ENCODE measurements around the gene MYCBP2.

The MYCBP2 gene

GRCh38 chr13:77124423-77124822 is 202.5 kb downstream of the MYCBP2 start:
- H3K79me2 ChIP-seq (ENCODE audit: insufficient read depth, low read length): no peaks in the 10 kb centered on the region
- H3K4me3 ChIP-seq (ENCODE audit: insufficient read depth, low read length, poor library complexity, severe bottlenecking): no peak overlapping the region
- H3K9me3 ChIP-seq (ENCODE audit: insufficient read depth, low read length): no peaks in the 10 kb centered on the region
- peaks cover 3% of the 10 kb centered on the region; the same call in 1 of the 2 replicates for H4K20me1 ChIP-seq (ENCODE audit: low read depth, low read length)
- H2AFZ ChIP-seq (ENCODE audit: low read depth, low read length, severe bottlenecking): no peak overlapping the region
- H3K9ac ChIP-seq (ENCODE audit: low read length): no peak overlapping the region
- H3K36me3 ChIP-seq (ENCODE audit: low read length): peaks cover 74% of the 10 kb centered on the region
- H3F3A ChIP-seq (ENCODE audit: insufficient read depth): peaks cover 6% of the 10 kb centered on the region
- no peak overlapping the region for H3K4me2 ChIP-seq (ENCODE audit: low read depth, low read length, poor library complexity, severe bottlenecking)
- TF ChIP-seq CTCF (IDR thresholded peaks at IDR 0.05; ENCODE audit: insufficient read depth, low read length, poor library complexity, severe bottlenecking): no peak
- H3K9me2 ChIP-seq (replicated peaks; ENCODE audit: insufficient read depth, low read length): no peaks in the 10 kb centered on the region
- no peaks in the 10 kb centered on the region for H3K27me3 ChIP-seq (ENCODE audit: low read length)
- no peak overlapping the region for H3K27ac ChIP-seq (ENCODE audit: low read depth, low read length)

DNA sequence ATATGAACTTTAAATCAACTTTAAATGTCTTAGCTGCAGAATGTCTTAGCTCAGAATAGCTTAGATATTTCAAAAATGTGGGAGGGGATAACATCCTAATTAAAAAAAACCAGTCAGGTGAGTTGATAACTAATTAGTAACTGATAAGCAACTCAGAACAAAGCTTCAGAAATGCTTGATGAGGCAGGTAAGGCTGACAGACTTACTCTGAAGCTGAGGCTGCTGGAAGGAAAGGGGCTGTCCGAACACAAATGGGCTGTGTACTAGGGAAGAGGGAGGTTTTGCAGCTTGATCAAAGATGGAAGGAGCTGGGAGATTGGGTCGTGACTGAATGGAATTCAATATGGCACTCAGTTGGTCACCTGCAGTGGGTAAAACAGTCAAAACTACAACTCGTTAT is 208.8 kb downstream of the MYCBP2 start:
- Histone ChIP-seq H2AFZ (ENCODE audit: low read depth, low read length, severe bottlenecking) (no peak overlapping the region), H3K4me3 (ENCODE audit: insufficient read depth, low read length, poor library complexity, severe bottlenecking) (no peak overlapping the region)
- TF ChIP-seq EZH2phosphoT487 (conservative IDR thresholded peaks at IDR 0.05; ENCODE audit: low read length) (no peak), CTCF (IDR thresholded peaks at IDR 0.05; ENCODE audit: insufficient read depth, low read length, poor library complexity, severe bottlenecking) (no peak)

DNA sequence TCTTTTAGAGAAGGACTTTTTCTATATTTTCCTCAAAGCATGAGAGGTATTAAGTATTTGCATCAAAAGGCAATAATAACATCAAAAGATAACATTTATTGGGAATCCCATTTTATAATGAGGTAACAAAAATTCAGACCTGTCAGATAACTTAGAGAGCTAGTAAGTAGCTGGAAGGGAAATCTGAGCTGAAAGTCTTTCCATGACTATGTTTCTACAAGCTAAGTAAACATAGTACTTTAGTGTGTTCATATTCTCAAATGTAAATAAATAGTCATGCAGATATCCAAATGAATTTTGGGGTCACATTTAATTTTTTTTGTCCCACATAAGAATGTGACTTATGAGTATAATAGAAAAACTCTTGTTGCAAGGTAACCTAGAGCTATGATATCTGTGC is 212.6 kb downstream of the MYCBP2 start:
- H3K4me3 ChIP-seq (ENCODE audit: insufficient read depth, low read length, poor library complexity, severe bottlenecking): no peak overlapping the region

More for the DNA sequence above, 208.8 kb downstream of the MYCBP2 start:
- no peaks in the 10 kb centered on the region for H4K20me1 ChIP-seq (ENCODE audit: low read depth, low read length)
- no peaks in the 10 kb centered on the region for H3K9me2 ChIP-seq (replicated peaks; ENCODE audit: insufficient read depth, low read length)
- no peaks in the 10 kb centered on the region for H3K27me3 ChIP-seq (ENCODE audit: low read length)
- H3F3A ChIP-seq (ENCODE audit: insufficient read depth): no peaks in the 10 kb centered on the region; the same call in 1 of the 2 replicates
- H3K9ac ChIP-seq (ENCODE audit: low read length): no peak overlapping the region
- H3K4me2 ChIP-seq (ENCODE audit: low read depth, low read length, poor library complexity, severe bottlenecking): no peak overlapping the region
- peaks cover 64% of the 10 kb centered on the region for H3K36me3 ChIP-seq (ENCODE audit: low read length)
- H3K27ac ChIP-seq (ENCODE audit: low read depth, low read length): no peak overlapping the region
- no peaks in the 10 kb centered on the region for H3K79me2 ChIP-seq (ENCODE audit: insufficient read depth, low read length)
- no peaks in the 10 kb centered on the region for H3K9me3 ChIP-seq (ENCODE audit: insufficient read depth, low read length)

More for the DNA sequence above, 212.6 kb downstream of the MYCBP2 start:
- H2AFZ ChIP-seq (ENCODE audit: low read depth, low read length, severe bottlenecking): no peak overlapping the region
- H3K27me3 ChIP-seq (ENCODE audit: low read length): no peaks in the 10 kb centered on the region
- no peak overlapping the region for H3K27ac ChIP-seq (ENCODE audit: low read depth, low read length)
- no peaks in the 10 kb centered on the region for H3F3A ChIP-seq (ENCODE audit: insufficient read depth)
- H3K9me3 ChIP-seq (ENCODE audit: insufficient read depth, low read length): no peaks in the 10 kb centered on the region
- H3K79me2 ChIP-seq (ENCODE audit: insufficient read depth, low read length): no peaks in the 10 kb centered on the region
- H3K9me2 ChIP-seq (replicated peaks; ENCODE audit: insufficient read depth, low read length): no peaks in the 10 kb centered on the region
- H4K20me1 ChIP-seq (ENCODE audit: low read depth, low read length): no peaks in the 10 kb centered on the region
- H3K36me3 ChIP-seq (ENCODE audit: low read length): peaks cover 43% of the 10 kb centered on the region
- H3K4me2 ChIP-seq (ENCODE audit: low read depth, low read length, poor library complexity, severe bottlenecking): no peak overlapping the region
- no peak overlapping the region for H3K9ac ChIP-seq (ENCODE audit: low read length)
- no peak for TF ChIP-seq CTCF (IDR thresholded peaks at IDR 0.05; ENCODE audit: insufficient read depth, low read length, poor library complexity, severe bottlenecking)
- TF ChIP-seq EZH2phosphoT487 (conservative IDR thresholded peaks at IDR 0.05; ENCODE audit: low read length): no peak
